Caco-2 (cell line): ENCODE data around the gene CRPPA. TPM values are rescaled to one million over a fixed set of nuclear protein-coding genes. Genes with fewer than 3 reads are reported as not detected.

Experiments
- BruUV-seq: library from RNA; stranded (reverse); fragments of 400-500 nt; replicated peaks from 2 replicates; lab custom pipeline; 2021; lab: Mats Ljungman, UMichigan
- CTCF ChIA-PET: fragments of 300-600 bp; sonication (Branson Sonifier 250); formaldehyde crosslinking; loops from one replicate; lab custom pipeline; 2022; ENCODE audit warnings: antibody characterized with exemption; lab: Charles Lee
- POLR2A ChIA-PET: fragments of 300-600 bp; sonication (Branson Sonifier 250); formaldehyde crosslinking; loops from one replicate; lab custom pipeline; 2022; ENCODE audit warnings: antibody characterized with exemption; lab: Charles Lee
- DNase-seq, 2 experiments: peaks; one replicate each; pipeline versions ENCODE4 v3.0.0 to v3.0.0-alpha.2; 2020 to 2022
- H3K27me3 ChIP-seq: replicated peaks from 2 replicates; pipeline ENCODE4 v1.6.0; 2011; ENCODE audit warnings: low read length; ENCODE audit not compliant: control insufficient read depth, insufficient read depth
- H3K36me3 ChIP-seq: 2 replicates; pipeline ENCODE4 v1.5.1; 2011; ENCODE audit warnings: low read length; ENCODE audit not compliant: control insufficient read depth, insufficient read depth
- H3K4me1 ChIP-seq: fragments of 250-450 bp; sonication (Bioruptor Pico); 2 replicates; pipeline ENCODE4 v1.5.1; 2020; ENCODE audit warnings: mild to moderate bottlenecking
- H3K4me3 ChIP-seq: 2 replicates; pipeline ENCODE4 v1.5.1; 2011; ENCODE audit warnings: low read depth, mild to moderate bottlenecking, control low read depth, low read length
- H3K9me3 ChIP-seq: fragments of 250-450 bp; sonication (Bioruptor Pico); 2 replicates; pipeline ENCODE4 v1.5.1; 2020; ENCODE audit warnings: mild to moderate bottlenecking, moderate library complexity
- H3K27ac Mint-ChIP-seq: one replicate; pipeline ENCODE4 v1.8.0; 2022; ENCODE audit warnings: mixed read lengths; ENCODE audit not compliant: unreplicated experiment
- H3K27me3 Mint-ChIP-seq: one replicate; pipeline ENCODE4 v1.8.0; 2022; ENCODE audit warnings: mixed read lengths; ENCODE audit not compliant: insufficient read depth, unreplicated experiment
- H3K36me3 Mint-ChIP-seq: one replicate; pipeline ENCODE4 v1.8.0; 2022; ENCODE audit warnings: mild to moderate bottlenecking, mixed read lengths; ENCODE audit not compliant: insufficient read depth, unreplicated experiment
- H3K4me1 Mint-ChIP-seq: one replicate; pipeline ENCODE4 v1.8.0; 2022; ENCODE audit warnings: low read depth, mixed read lengths; ENCODE audit not compliant: unreplicated experiment
- H3K4me3 Mint-ChIP-seq: one replicate; pipeline ENCODE4 v1.8.0; 2022; ENCODE audit warnings: mild to moderate bottlenecking, moderate library complexity, mixed read lengths; ENCODE audit not compliant: unreplicated experiment
- H3K9me3 Mint-ChIP-seq: one replicate; pipeline ENCODE4 v1.8.0; 2022; ENCODE audit warnings: mixed read lengths; ENCODE audit not compliant: unreplicated experiment
- intact Hi-C: fragments of 100-400 bp; cut with micrococcal nuclease; formaldehyde crosslinking; loops from one replicate; pipeline ENCODE4 v1.10.0; 2022; ENCODE audit not compliant: unreplicated experiment
- total RNA-seq: library from RNA; stranded (reverse); gene quantifications from 2 replicates; pipeline ENCODE4 v1.2.3, GENCODE V29; 2022
- TF ChIP-seq, protein P1 (sequence below), 2 experiments: fragments of 200-600 bp in 1 of 2; IDR thresholded peaks; 1 replicate in 1 of 2; 2 replicates in 1 of 2; pipeline versions ENCODE4 v1.5.1 to v1.8.0; 2011 to 2022; ENCODE audit warnings: antibody characterized with exemption in 1 of 2, control low read depth in 1 of 2, inconsistent platforms in 1 of 2, low read depth in 1 of 2, low read length in 1 of 2, mild to moderate bottlenecking in 1 of 2, moderate library complexity in 1 of 2; ENCODE audit not compliant: insufficient read depth in 1 of 2, severe bottlenecking in 1 of 2, unreplicated experiment in 1 of 2

Gene CRPPA
- total RNA-seq, 1 experiment from 2014 or later: 7.3 TPM

DNA sequence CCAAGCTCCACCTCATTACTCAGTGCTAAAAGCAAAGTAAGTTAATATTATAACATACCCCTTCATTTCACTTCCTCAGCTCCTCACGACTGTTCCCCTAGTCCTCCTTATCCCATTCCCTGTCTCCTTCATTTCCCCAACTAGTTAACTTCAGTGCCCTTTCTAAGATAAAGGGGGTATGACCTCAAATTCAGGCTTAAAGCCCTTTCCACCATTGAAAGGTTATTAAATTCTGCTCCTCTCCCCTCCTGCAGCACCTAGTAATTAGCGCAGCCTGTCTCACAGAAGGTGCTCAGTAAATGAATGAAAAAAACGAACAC lies 1.0 kb downstream of the CRPPA start:
- H3K27me3 ChIP-seq: no peaks in the 10 kb centered on the region
- intact Hi-C loops: loop anchor here (1.0 to 5.0 kb wide), 6 partner anchors 148 to 653 kb away; partner anchors contain the start of genes ANKMY2 and BZW2
- H3K36me3 ChIP-seq: no peaks in the 10 kb centered on the region; the same call in 1 of the 2 replicates
- TF ChIP-seq, protein P1, sequence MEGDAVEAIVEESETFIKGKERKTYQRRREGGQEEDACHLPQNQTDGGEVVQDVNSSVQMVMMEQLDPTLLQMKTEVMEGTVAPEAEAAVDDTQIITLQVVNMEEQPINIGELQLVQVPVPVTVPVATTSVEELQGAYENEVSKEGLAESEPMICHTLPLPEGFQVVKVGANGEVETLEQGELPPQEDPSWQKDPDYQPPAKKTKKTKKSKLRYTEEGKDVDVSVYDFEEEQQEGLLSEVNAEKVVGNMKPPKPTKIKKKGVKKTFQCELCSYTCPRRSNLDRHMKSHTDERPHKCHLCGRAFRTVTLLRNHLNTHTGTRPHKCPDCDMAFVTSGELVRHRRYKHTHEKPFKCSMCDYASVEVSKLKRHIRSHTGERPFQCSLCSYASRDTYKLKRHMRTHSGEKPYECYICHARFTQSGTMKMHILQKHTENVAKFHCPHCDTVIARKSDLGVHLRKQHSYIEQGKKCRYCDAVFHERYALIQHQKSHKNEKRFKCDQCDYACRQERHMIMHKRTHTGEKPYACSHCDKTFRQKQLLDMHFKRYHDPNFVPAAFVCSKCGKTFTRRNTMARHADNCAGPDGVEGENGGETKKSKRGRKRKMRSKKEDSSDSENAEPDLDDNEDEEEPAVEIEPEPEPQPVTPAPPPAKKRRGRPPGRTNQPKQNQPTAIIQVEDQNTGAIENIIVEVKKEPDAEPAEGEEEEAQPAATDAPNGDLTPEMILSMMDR (IDR thresholded peaks at IDR 0.05; ENCODE audit: insufficient read depth in 1 of 2, low read depth in 1 of 2, low read length in 1 of 2, severe bottlenecking in 1 of 2, unreplicated experiment in 1 of 2): no peak
- peaks cover 19% of the 10 kb centered on the region for H3K4me1 ChIP-seq
- Mint-ChIP-seq H3K9me3 (no peaks in the 10 kb centered on the region), H3K36me3 (peaks cover 6% of the 10 kb centered on the region), H3K27ac (peak overlapping the region; percentile 59), H3K27me3 (no peaks in the 10 kb centered on the region), H3K4me1 (peaks cover 23% of the 10 kb centered on the region), H3K4me3 (peak overlapping the region; percentile 86)
- BruUV-seq: no TSS peak
- CTCF ChIA-PET: interaction anchor here (1.3 to 2.0 kb wide), 3 partner anchors 122 to 342 kb away, joined by 4 to 15 read pairs (median 6); no protein-coding TSS in a partner anchor
- DNase-seq: no peak
- no peaks in the 10 kb centered on the region for H3K9me3 ChIP-seq
- POLR2A ChIA-PET: interaction anchor here (0.6 to 1.6 kb wide), 7 partner anchors 9 to 1707 kb away, joined by 3 to 11 read pairs (median 4); partner anchors contain the start of gene SOSTDC1
- peak overlapping the region; percentile 67 for H3K4me3 ChIP-seq

DNA sequence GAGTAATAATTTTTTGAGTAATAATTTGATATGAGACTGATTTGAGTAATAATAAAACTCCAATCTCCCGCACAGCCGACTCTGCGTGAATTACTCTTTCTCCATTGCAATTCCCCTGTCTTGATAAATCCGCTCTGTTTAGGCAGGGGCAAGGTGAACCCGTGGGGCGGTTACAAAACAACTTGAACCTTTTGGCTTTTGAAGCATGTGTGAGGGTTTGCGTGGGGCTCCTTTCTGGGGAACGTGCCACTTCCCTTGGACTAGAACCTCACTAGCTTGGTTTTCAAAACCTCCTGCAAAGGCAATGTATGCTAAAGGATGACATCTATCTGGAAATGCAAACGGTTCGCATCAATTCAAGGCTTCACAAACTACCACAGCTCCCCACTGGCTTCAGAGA lies 1.5 kb downstream of the CRPPA start:
- Mint-ChIP-seq H3K4me1 (peaks cover 23% of the 10 kb centered on the region), H3K9me3 (no peaks in the 10 kb centered on the region), H3K27ac (peak overlapping the region; percentile 59), H3K27me3 (no peaks in the 10 kb centered on the region), H3K4me3 (peak overlapping the region; percentile 86), H3K36me3 (peaks cover 6% of the 10 kb centered on the region)
- ChIA-PET CTCF (interaction anchor here (1.3 to 2.0 kb wide), 3 partner anchors 123 to 342 kb away, joined by 4 to 15 read pairs (median 6); no protein-coding TSS in a partner anchor), POLR2A (interaction anchor here (0.6 to 1.6 kb wide), 5 partner anchors 9 to 1706 kb away, joined by 3 to 11 read pairs (median 8); partner anchors contain the start of gene SOSTDC1)
- peaks cover 19% of the 10 kb centered on the region for H3K4me1 ChIP-seq
- intact Hi-C loops: loop anchor here (1.0 to 5.0 kb wide), 6 partner anchors 148 to 653 kb away; partner anchors contain the start of genes ANKMY2 and BZW2
- TF ChIP-seq, protein P1 (IDR thresholded peaks at IDR 0.05; ENCODE audit: insufficient read depth in 1 of 2, low read depth in 1 of 2, low read length in 1 of 2, severe bottlenecking in 1 of 2, unreplicated experiment in 1 of 2): no peak
- H3K27me3 ChIP-seq: no peaks in the 10 kb centered on the region
- BruUV-seq: TSS peak; percentile 48
- peak in 1 of 2 experiments; percentile 7 for DNase-seq
- H3K4me3 ChIP-seq: peak overlapping the region; percentile 67
- H3K36me3 ChIP-seq: no peaks in the 10 kb centered on the region; the same call in 1 of the 2 replicates
- no peaks in the 10 kb centered on the region for H3K9me3 ChIP-seq

DNA sequence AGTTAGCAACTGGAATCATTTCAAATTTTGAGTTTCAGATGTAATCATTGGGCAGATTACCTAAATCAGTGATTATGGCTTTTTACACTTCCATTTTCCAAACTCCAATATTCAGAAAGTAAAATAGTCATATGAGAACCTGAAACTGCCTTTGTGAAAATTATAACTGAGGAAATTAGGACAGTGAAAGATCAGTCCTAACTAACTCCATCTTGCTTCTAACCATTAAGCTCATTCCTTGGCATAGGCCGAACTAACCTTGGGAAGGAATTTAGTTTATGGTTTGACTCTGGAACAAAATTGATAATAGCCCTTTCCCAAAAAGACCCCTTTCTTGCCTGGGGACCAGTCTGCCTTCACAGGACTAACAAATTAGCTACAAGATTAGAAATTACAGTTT lies 2.2 kb downstream of the CRPPA start:
- TF ChIP-seq, protein P1 (IDR thresholded peaks at IDR 0.05; ENCODE audit: insufficient read depth in 1 of 2, low read depth in 1 of 2, low read length in 1 of 2, severe bottlenecking in 1 of 2, unreplicated experiment in 1 of 2): no peak
- Histone ChIP-seq H3K27me3 (no peaks in the 10 kb centered on the region), H3K36me3 (no peaks in the 10 kb centered on the region; the same call in 1 of the 2 replicates), H3K9me3 (no peaks in the 10 kb centered on the region), H3K4me3 (no peak overlapping the region), H3K4me1 (peaks cover 19% of the 10 kb centered on the region)
- BruUV-seq: no TSS peak
- no peak for DNase-seq
- intact Hi-C loops: no loop called here
- H3K4me3 Mint-ChIP-seq: peak overlapping the region; percentile 86
- POLR2A ChIA-PET: no interaction called here
- peaks cover 6% of the 10 kb centered on the region for H3K36me3 Mint-ChIP-seq
- no peaks in the 10 kb centered on the region for H3K27me3 Mint-ChIP-seq
- CTCF ChIA-PET: no interaction called here
- H3K27ac Mint-ChIP-seq: peak overlapping the region; percentile 59
- peaks cover 23% of the 10 kb centered on the region for H3K4me1 Mint-ChIP-seq
- H3K9me3 Mint-ChIP-seq: no peaks in the 10 kb centered on the region
